Type B pancreatic cell (in vitro differentiated cells): Measurements from ENCODE around the gene TSC22D3. TPM values are rescaled to one million over a fixed set of nuclear protein-coding genes. Genes with fewer than 3 reads are reported as not detected.

ENCODE experiments used
- DNase-seq: peaks from one replicate; pipeline ENCODE4 v3.0.0; 2021; ENCODE audit warnings: mixed read lengths; ENCODE audit not compliant: unreplicated experiment; ENCODE audit errors: extremely low spot score
- H3K27ac Mint-ChIP-seq: 2 replicates; pipeline ENCODE4 v1.8.0; 2021; ENCODE audit warnings: mild to moderate bottlenecking, mixed read lengths
- H3K27me3 Mint-ChIP-seq: 2 replicates; pipeline ENCODE4 v1.8.0; 2021; ENCODE audit warnings: mixed read lengths
- H3K36me3 Mint-ChIP-seq: 2 replicates; pipeline ENCODE4 v1.8.0; 2021; ENCODE audit warnings: mixed read lengths
- H3K4me1 Mint-ChIP-seq: one replicate; pipeline ENCODE4 v1.8.0; 2021; ENCODE audit warnings: mixed read lengths; ENCODE audit not compliant: unreplicated experiment
- H3K4me3 Mint-ChIP-seq: 2 replicates; pipeline ENCODE4 v1.8.0; 2021; ENCODE audit warnings: mild to moderate bottlenecking, mixed read lengths
- H3K9me3 Mint-ChIP-seq: 2 replicates; pipeline ENCODE4 v1.8.0; 2021; ENCODE audit warnings: mixed read lengths
- CTCF ChIP-seq: fragments of 200-600 bp; sonication (generic); conservative IDR thresholded peaks from 2 replicates; pipeline ENCODE4 v1.5.0; 2021; ENCODE audit warnings: antibody characterized with exemption, mild to moderate bottlenecking
- total RNA-seq: library from RNA; stranded (reverse); gene quantifications from 2 replicates; pipeline ENCODE4 v1.2.1, GENCODE V29; 2021; ENCODE audit warnings: low replicate concordance

The TSC22D3 gene
- total RNA-seq, 1 donor from 2014 or later = 34.2 TPM

DNA sequence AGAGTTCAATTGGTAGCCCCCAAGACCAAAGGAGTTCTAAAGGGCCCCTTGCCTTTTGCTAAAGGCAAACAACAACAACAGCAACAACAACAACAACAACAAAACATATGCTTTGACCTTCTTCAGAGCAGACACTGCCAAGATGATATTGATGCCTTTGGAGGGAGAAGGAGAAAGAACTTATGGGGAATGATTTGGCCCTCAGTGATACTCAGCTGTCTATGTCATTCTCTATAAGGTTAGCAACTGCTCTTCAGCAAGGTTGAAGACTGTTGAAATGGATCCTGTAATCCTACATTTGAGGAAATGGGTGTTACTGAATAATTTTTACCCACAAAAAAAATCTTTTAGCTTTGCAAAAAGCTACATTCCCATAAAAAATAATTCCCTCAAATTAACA lies 74.8 kb downstream of the TSC22D3 start:
- H3K27me3 Mint-ChIP-seq = no peaks in the 10 kb centered on the region
- no peaks in the 10 kb centered on the region for H3K4me1 Mint-ChIP-seq
- H3K9me3 Mint-ChIP-seq = peaks cover 4% of the 10 kb centered on the region
- H3K27ac Mint-ChIP-seq = no peak overlapping the region
- H3K4me3 Mint-ChIP-seq = no peak overlapping the region
- no peaks in the 10 kb centered on the region for H3K36me3 Mint-ChIP-seq
- TF ChIP-seq CTCF = no peak
- DNase-seq = no peak

GRCh38 chrX:107700317-107700774 lies 75.2 kb downstream of the TSC22D3 start:
- no peaks in the 10 kb centered on the region for H3K4me1 Mint-ChIP-seq
- H3K27ac Mint-ChIP-seq = no peak overlapping the region
- H3K36me3 Mint-ChIP-seq = no peaks in the 10 kb centered on the region
- H3K9me3 Mint-ChIP-seq = peaks cover 4% of the 10 kb centered on the region
- no peak for DNase-seq
- no peaks in the 10 kb centered on the region for H3K27me3 Mint-ChIP-seq
- TF ChIP-seq CTCF = no peak
- H3K4me3 Mint-ChIP-seq = no peak overlapping the region

GRCh38 chrX:107699616-107700015 lies 76.0 kb downstream of the TSC22D3 start:
- Mint-ChIP-seq H3K9me3 (peaks cover 4% of the 10 kb centered on the region), H3K27me3 (no peaks in the 10 kb centered on the region), H3K4me3 (no peak overlapping the region), H3K4me1 (no peaks in the 10 kb centered on the region), H3K36me3 (no peaks in the 10 kb centered on the region), H3K27ac (no peak overlapping the region)
- DNase-seq = no peak
- no peak for TF ChIP-seq CTCF

GRCh38 chrX:107691024-107691448 lies 84.6 kb downstream of the TSC22D3 start:
- H3K9me3 Mint-ChIP-seq = peaks cover 5% of the 10 kb centered on the region
- no peaks in the 10 kb centered on the region for H3K27me3 Mint-ChIP-seq
- H3K27ac Mint-ChIP-seq = no peak overlapping the region
- no peaks in the 10 kb centered on the region for H3K36me3 Mint-ChIP-seq
- TF ChIP-seq CTCF = no peak
- peaks cover 15% of the 10 kb centered on the region for H3K4me1 Mint-ChIP-seq
- no peak overlapping the region for H3K4me3 Mint-ChIP-seq
- no peak for DNase-seq

GRCh38 chrX:107687445-107687844 lies 88.1 kb downstream of the TSC22D3 start:
- Mint-ChIP-seq H3K9me3 (peaks cover 5% of the 10 kb centered on the region), H3K36me3 (no peaks in the 10 kb centered on the region), H3K4me1 (peaks cover 30% of the 10 kb centered on the region), H3K4me3 (no peak overlapping the region), H3K27me3 (no peaks in the 10 kb centered on the region), H3K27ac (no peak overlapping the region)
- no peak for TF ChIP-seq CTCF
- DNase-seq = no peak

- Mint-ChIP-seq H3K27ac (no peak overlapping the region), H3K4me3 (peak overlapping the region; percentile 35), H3K27me3 (no peaks in the 10 kb centered on the region), H3K4me1 (peaks cover 30% of the 10 kb centered on the region), H3K9me3 (peaks cover 5% of the 10 kb centered on the region), H3K36me3 (no peaks in the 10 kb centered on the region)
- DNase-seq = no peak
- TF ChIP-seq CTCF = no peak
Observed at GRCh38 chrX:107686792-107687191, 88.8 kb downstream of the TSC22D3 start.
